GM12892 (cell line): ENCODE measurements around the gene RSAD1.

Experiments used
- POLR2A ChIP-seq: IDR thresholded peaks from 2 replicates; pipeline ENCODE4 v1.6.1; 2011; ENCODE audit warnings: low read depth, low read length, control low read depth
- POLR2AphosphoS5 ChIP-seq: IDR thresholded peaks from 2 replicates; pipeline ENCODE4 v1.6.1; 2011; ENCODE audit warnings: low read depth, low read length, control low read depth
- TAF1 ChIP-seq: IDR thresholded peaks from 2 replicates; pipeline ENCODE4 v1.6.1; 2011; ENCODE audit warnings: low read depth, mild to moderate bottlenecking, control low read depth, low read length, borderline replicate concordance

DNA sequence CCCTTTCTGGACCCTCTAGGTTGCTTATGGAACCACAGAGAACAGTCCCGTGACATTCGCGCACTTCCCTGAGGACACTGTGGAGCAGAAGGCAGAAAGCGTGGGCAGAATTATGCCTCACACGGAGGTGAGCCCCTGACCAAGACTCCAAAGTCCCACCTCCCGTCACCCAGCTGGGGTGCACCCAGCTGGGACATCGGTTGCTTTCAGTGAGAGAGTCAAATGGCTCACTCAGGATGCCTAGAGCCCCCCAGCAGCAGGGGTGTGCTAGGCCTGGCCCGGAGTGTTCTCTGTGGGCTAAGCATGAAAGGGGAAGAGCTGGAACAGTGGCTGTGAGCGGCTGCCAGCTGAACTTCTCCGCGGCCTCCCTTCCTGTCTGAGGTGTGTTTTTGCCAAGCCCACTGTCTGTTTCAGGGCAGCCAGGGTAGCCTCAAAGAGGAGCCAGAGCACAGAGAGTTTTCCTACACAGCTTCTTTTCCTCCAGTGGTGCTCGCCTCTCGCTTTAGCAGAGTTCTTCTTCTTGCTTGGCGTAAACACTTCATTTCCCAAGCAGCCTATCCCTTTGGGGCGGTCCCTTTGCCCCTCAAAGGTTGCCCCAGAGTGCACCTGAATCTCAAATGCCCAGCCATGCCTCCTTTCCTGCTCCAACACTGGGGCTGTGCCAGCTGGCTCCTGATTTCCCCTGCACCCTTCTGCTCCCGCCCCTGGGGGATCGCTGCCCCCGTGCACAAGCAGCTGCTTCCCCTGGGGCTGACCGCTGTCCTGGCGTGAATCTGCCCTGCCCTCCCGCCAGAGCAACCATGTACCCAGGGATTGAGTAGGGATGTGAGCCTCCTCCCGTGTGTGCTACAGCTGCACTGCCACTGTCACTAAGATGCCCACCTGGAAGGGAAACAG, 7.4 kb upstream of the RSAD1 start:
- TF ChIP-seq POLR2AphosphoS5 (no peak), POLR2A (no peak), TAF1 (no peak)
